Choroid plexus epithelial cell (primary cell): ENCODE data around the gene DEPDC5.

Experiments used
- DNase-seq: peaks from one replicate; pipeline ENCODE4 v3.0.0-alpha.2; 2010; ENCODE audit warnings: low read depth
- H3K4me3 ChIP-seq: 2 replicates; pipeline ENCODE4 v1.5.1; 2011; ENCODE audit warnings: low read depth, mild to moderate bottlenecking, control low read depth, low read length, moderate library complexity
- CTCF ChIP-seq: conservative IDR thresholded peaks from 2 replicates; pipeline ENCODE4 v1.5.1; 2011; ENCODE audit warnings: low read depth, mild to moderate bottlenecking, control low read depth, inconsistent platforms, low read length, moderate library complexity

The DEPDC5 gene

GRCh38 chr22:31728857-31729256, 25.0 kb upstream of the DEPDC5 start:
- peak; percentile 43 for DNase-seq
- TF ChIP-seq CTCF: no peak
- H3K4me3 ChIP-seq: no peak overlapping the region

- H3K4me3 ChIP-seq: no peak overlapping the region
- peak; percentile 23 for TF ChIP-seq CTCF
- no peak for DNase-seq
These were observed 23.5 kb upstream of the DEPDC5 start for GRCh38 chr22:31730344-31730711.

- no peak for TF ChIP-seq CTCF
- H3K4me3 ChIP-seq: no peak overlapping the region
- no peak for DNase-seq
These were observed 21.6 kb upstream of the DEPDC5 start for GRCh38 chr22:31732089-31732829.

GRCh38 chr22:31733580-31734079, 20.2 kb upstream of the DEPDC5 start:
- no peak for DNase-seq
- TF ChIP-seq CTCF: no peak
- no peak overlapping the region for H3K4me3 ChIP-seq

- no peak for TF ChIP-seq CTCF
These were observed 19.3 kb upstream of the DEPDC5 start for GRCh38 chr22:31734512-31734911.

GRCh38 chr22:31736458-31736857, 17.4 kb upstream of the DEPDC5 start:
- no peak for DNase-seq
- no peak overlapping the region for H3K4me3 ChIP-seq
- no peak for TF ChIP-seq CTCF

More at GRCh38 chr22:31734512-31734911, 19.3 kb upstream of the DEPDC5 start:
- no peak overlapping the region for H3K4me3 ChIP-seq
- peak; percentile 87 for DNase-seq

GRCh38 chr22:31737932-31738331, 15.9 kb upstream of the DEPDC5 start:
- no peak for DNase-seq
- H3K4me3 ChIP-seq: no peak overlapping the region
- TF ChIP-seq CTCF: no peak
